Activated CD4-positive, alpha-beta T cell treated with anti-CD3 and anti-CD28 coated beads for 36 hours (primary cell): ENCODE data around the gene PAF1. TPM values are rescaled to one million over a fixed set of nuclear protein-coding genes. Genes with fewer than 3 reads are reported as not detected.
"Not testable (repeated sequence)": the region's sequence is repeated elsewhere in the genome, so short reads cannot be mapped to it uniquely, and the experiment has no call there.

Experiments used
- ATAC-seq: fragments of 200-7000 bp; cut with Tn5 transposase; one replicate; pipeline ENCODE4 v1.10.0; 2021; ENCODE audit warnings: mild to moderate bottlenecking, moderate library complexity
- CTCF ChIA-PET: fragments of 350-600 bp; sonication (Branson Sonifier 250); formaldehyde crosslinking; loops from one replicate; lab custom pipeline; 2021; ENCODE audit warnings: antibody characterized with exemption; lab: Charles Lee
- POLR2A ChIA-PET: fragments of 350-600 bp; sonication (Branson Sonifier 250); formaldehyde crosslinking; loops from one replicate; lab custom pipeline; 2021; ENCODE audit warnings: antibody characterized with exemption, inconsistent platforms; lab: Charles Lee
- DNase-seq: peaks from one replicate; pipeline ENCODE4 v3.0.0-alpha.2; 2020
- H3K27ac Mint-ChIP-seq: one replicate; pipeline ENCODE4 v1.8.0; 2021; ENCODE audit warnings: mixed read lengths
- H3K27me3 Mint-ChIP-seq: one replicate; pipeline ENCODE4 v1.8.0; 2021; ENCODE audit warnings: mixed read lengths
- H3K36me3 Mint-ChIP-seq: one replicate; pipeline ENCODE4 v1.8.0; 2021; ENCODE audit warnings: low read depth, mixed read lengths
- H3K4me1 Mint-ChIP-seq: one replicate; pipeline ENCODE4 v1.8.0; 2021; ENCODE audit warnings: mixed read lengths
- H3K4me3 Mint-ChIP-seq: one replicate; pipeline ENCODE4 v1.8.0; 2021; ENCODE audit warnings: mild to moderate bottlenecking, moderate library complexity, mixed read lengths
- H3K9me3 Mint-ChIP-seq: one replicate; pipeline ENCODE4 v1.8.0; 2021; ENCODE audit warnings: low read depth, mixed read lengths
- intact Hi-C, 2 experiments: fragments of 100-400 bp; cut with DNase I in 1 of 2; cut with micrococcal nuclease in 1 of 2; formaldehyde crosslinking; loops; one replicate each; pipeline versions ENCODE4 v1.14.2 to v1.15.1; 2022 to 2024; cut with DNase I, micrococcal nuclease
- total RNA-seq, 2 experiments: library from RNA; stranded (reverse); gene quantifications; one replicate each; pipeline ENCODE4 v1.2.3, GENCODE V29; 2021

PAF1 gene
- total RNA-seq, 2 experiments from 2014 or later, result 40.4 to 54.2 TPM

DNA sequence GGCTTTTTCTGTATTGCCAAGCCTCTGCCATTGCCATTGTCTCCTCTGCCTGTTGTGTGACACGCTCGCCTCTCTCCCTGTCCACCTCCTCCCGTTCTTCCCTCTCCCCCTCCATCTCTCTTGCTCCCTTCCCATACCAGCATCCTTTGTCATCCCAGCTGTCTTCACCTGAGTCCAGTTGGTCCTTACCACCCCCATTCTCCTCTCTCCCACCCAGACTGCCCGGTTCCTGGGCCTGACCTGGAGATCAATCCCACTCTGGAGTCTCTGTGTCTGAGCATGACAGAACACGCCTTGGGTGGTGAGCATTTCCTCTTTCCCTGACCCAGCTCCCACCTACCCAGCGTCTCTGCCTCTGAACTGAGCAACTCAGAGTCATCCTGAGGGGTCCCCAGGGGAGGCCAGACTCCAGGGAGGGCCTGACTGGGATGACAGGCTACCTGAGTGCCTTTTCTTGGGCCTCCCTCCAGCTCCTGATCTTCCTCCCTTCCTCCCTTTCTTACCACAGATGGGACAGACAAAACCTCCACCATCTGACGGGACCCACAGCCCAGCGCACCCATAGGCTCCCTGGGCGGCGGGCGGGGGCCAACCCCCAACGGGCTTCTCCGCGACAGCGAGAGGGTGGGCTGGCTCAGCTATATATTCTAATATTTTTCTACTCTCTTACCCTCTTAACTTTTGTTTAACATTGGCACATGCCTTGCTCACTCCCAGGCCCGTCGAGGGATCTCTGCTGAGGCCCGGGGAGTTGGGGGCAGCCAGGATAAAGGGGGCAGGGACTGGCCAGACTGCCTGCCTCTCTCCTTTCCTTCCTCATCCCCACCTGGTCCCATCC is 7.7 kb downstream of the PAF1 start:
- H3K4me1 Mint-ChIP-seq, result no peaks in the 10 kb centered on the region
- ATAC-seq (no peak), DNase-seq (no peak)
- H3K4me3 Mint-ChIP-seq, result no peak overlapping the region
- intact Hi-C loops, result no loop called here
- no peak overlapping the region for H3K27ac Mint-ChIP-seq
- no peaks in the 10 kb centered on the region for H3K27me3 Mint-ChIP-seq
- peaks cover 34% of the 10 kb centered on the region for H3K36me3 Mint-ChIP-seq
- ChIA-PET CTCF (interaction anchor here (0.6 to 1.1 kb wide), 3 partner anchors 14 to 132 kb away, joined by 3 to 5 read pairs (median 3); no protein-coding TSS in a partner anchor), POLR2A (interaction anchor here (0.7 kb wide), 1 partner anchor 8 kb away, joined by 4 read pairs; the partner anchor contains the start of genes MED29 and PAF1)
- no peaks in the 10 kb centered on the region for H3K9me3 Mint-ChIP-seq

DNA sequence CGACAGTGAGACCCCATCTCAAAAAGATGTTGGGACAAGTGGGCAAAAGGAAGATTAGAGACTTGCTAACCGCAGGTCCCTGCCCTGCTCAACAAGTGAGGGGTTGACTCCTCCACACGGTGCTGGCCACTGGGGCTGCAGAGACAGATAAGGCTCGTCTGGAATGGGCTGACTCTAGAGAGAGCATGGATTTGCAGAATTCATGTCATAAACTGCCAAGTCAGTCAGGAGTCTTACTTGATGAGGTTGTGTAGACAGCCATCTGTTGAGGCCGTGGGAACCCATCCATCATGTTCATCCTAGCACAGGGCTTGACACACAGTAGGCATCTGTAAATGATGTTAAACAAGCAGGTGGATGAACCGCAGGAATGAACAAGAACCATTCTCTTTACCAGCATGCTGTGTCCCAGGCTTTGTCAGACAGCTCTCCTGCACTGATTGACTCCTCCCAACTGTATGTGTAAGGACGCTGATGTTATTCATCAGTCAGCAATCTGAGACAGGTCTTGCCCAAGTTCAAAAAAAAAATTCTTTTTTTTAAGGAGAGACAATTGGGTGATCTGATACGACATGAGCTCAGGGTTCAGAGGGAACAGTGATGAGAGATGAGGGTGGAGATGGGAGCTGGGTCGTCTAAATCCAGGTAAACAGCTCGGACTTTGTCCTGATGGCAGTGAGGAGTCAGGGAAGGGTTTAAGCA is 8.8 kb downstream of the PAF1 start:
- H3K4me3 Mint-ChIP-seq, result no peak overlapping the region
- ATAC-seq (no peak), DNase-seq (no peak)
- no peaks in the 10 kb centered on the region for H3K9me3 Mint-ChIP-seq
- H3K27ac Mint-ChIP-seq, result no peak overlapping the region
- H3K4me1 Mint-ChIP-seq, result no peaks in the 10 kb centered on the region
- CTCF ChIA-PET, result interaction anchor here (0.5 to 1.1 kb wide), 3 partner anchors 16 to 131 kb away, joined by 3 read pairs; no protein-coding TSS in a partner anchor
- POLR2A ChIA-PET, result interaction anchor here (0.7 kb wide), 1 partner anchor 9 kb away, joined by 4 read pairs; the partner anchor contains the start of genes MED29 and PAF1
- peaks cover 37% of the 10 kb centered on the region for H3K36me3 Mint-ChIP-seq
- intact Hi-C loops, result no loop called here
- no peaks in the 10 kb centered on the region for H3K27me3 Mint-ChIP-seq

DNA sequence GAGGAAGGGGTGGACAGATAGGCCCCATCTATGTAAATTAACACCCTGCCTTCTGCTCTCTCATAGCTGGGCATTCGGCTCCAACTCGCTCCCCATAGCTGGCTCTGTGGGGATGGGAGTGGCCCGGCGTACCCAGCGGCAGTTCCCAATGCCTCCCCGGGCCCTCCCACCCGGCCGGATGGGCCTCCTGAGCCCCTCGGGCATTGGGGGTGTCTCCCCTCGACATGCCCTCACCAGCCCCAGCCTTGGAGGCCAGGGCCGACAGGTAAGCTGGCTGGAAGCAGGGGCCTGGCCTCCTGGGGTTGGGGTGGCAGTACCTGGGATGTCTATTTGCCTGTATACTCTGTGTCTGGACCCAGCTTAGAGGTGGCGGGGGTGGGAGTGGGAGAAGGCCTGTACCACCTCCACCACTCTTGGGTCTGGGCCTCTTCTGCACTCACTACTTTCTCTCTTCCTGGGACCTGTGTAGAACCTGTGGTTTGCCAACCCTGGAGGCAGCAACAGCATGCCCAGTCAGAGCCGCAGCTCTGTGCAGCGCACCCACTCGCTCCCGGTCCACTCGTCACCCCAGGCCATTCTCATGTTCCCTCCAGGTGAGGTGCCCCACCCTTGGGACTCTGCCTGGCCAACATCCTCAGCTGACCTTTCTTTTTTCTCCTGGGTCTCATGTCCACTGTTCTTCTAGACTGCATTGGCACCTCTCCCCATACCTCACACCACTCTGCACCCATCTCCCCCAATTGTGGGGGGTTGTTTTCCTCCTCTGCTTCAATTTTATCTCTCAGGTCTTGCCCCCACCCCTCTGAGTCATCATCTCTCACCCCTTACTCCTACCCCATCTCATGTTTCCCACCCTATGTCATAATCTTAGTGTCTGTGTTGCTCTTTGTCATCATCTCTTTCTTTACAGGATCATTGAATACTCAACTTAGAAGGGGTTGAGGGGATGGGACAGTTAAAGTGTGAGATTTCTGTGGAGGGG is 10.1 kb downstream of the PAF1 start:
- Mint-ChIP-seq H3K9me3 (no peaks in the 10 kb centered on the region), H3K27me3 (no peaks in the 10 kb centered on the region), H3K36me3 (peaks cover 34% of the 10 kb centered on the region), H3K4me3 (no peak overlapping the region), H3K27ac (peak overlapping the region; percentile 7), H3K4me1 (no peaks in the 10 kb centered on the region)
- CTCF ChIA-PET, result no interaction called here
- DNase-seq (no peak), ATAC-seq (no peak)
- intact Hi-C loops, result no loop called here
- POLR2A ChIA-PET, result no interaction called here

DNA sequence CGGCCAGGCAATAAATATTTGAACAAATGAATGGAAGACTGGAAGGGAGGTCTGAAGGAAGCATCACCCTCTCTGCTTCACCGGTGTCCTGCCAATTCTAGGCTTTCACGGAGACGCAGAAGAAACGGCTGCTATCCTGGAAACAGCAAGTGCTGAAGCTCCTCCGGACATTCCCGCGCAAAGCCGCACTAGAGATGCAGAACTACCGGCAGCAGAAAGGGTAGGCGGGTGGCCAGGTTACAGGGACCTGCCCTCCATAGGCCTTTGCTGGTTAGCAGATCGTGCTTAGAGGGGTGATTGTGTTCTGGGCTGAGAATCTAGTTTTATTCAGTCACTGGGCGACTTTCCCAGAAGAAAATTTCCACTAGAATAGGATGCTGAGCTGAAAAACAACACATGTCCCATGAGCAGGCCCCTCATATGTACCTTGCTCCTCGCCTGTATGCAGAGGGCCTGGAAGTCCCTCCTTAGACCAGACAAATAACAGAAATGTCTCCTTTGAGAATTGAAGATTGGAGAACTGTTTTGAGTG is 11.0 kb downstream of the PAF1 start:
- Mint-ChIP-seq H3K27me3 (no peaks in the 10 kb centered on the region), H3K27ac (no peak overlapping the region), H3K4me3 (no peak overlapping the region), H3K36me3 (peaks cover 32% of the 10 kb centered on the region), H3K9me3 (no peaks in the 10 kb centered on the region), H3K4me1 (no peaks in the 10 kb centered on the region)
- no peak for DNase-seq
- intact Hi-C loops, result no loop called here
- CTCF ChIA-PET, result no interaction called here
- POLR2A ChIA-PET, result no interaction called here
- no peak for ATAC-seq

- DNase-seq, H3K27ac Mint-ChIP-seq, CTCF ChIA-PET, H3K27me3 Mint-ChIP-seq, POLR2A ChIA-PET, ATAC-seq, H3K9me3 Mint-ChIP-seq, H3K4me1 Mint-ChIP-seq, H3K4me3 Mint-ChIP-seq, intact Hi-C loops: not testable (repeated sequence)
- H3K36me3 Mint-ChIP-seq, result peaks cover 32% of the 10 kb centered on the region
Observed at GRCh38 chr19:39379366-39379765, 11.5 kb downstream of the PAF1 start.

GRCh38 chr19:39377373-39378362 is 13.2 kb downstream of the PAF1 start:
- H3K9me3 Mint-ChIP-seq, result no peaks in the 10 kb centered on the region
- no peak overlapping the region for H3K27ac Mint-ChIP-seq
- H3K36me3 Mint-ChIP-seq, result peaks cover 34% of the 10 kb centered on the region
- no peaks in the 10 kb centered on the region for H3K27me3 Mint-ChIP-seq
- ChIA-PET POLR2A (no interaction called here), CTCF (no interaction called here)
- H3K4me3 Mint-ChIP-seq, result no peak overlapping the region
- no peaks in the 10 kb centered on the region for H3K4me1 Mint-ChIP-seq
- DNase-seq (no peak), ATAC-seq (no peak)
- intact Hi-C loops, result no loop called here

DNA sequence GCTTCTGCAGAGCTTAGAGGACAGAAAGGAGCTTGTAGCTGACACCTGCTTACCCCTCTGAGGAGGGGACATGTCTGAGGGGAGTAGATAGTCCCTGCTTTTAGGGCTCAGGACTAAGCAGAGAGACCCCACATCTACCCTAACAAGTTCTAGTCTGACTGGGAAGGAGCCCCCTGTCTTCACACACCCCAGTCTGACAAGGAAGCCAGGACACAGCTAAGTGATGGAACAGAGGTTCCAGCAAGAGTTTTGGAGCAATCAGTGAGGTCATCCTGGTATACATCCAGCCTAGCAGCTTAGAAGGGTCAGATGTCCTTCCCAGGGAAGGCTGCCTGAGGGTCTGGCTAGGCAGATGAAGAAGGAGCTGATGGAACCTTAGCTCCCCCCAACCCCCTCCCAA is 15.0 kb downstream of the PAF1 start:
- H3K27ac Mint-ChIP-seq, result no peak overlapping the region
- ATAC-seq, result no peak
- POLR2A ChIA-PET, result no interaction called here
- intact Hi-C loops, result no loop called here
- CTCF ChIA-PET, result interaction anchor here (1.1 kb wide), 1 partner anchor 13 kb away, joined by 3 read pairs; no protein-coding TSS in a partner anchor
- H3K9me3 Mint-ChIP-seq, result no peaks in the 10 kb centered on the region
- no peaks in the 10 kb centered on the region for H3K4me1 Mint-ChIP-seq
- no peak for DNase-seq
- no peaks in the 10 kb centered on the region for H3K27me3 Mint-ChIP-seq
- no peak overlapping the region for H3K4me3 Mint-ChIP-seq
- H3K36me3 Mint-ChIP-seq, result peaks cover 31% of the 10 kb centered on the region

DNA sequence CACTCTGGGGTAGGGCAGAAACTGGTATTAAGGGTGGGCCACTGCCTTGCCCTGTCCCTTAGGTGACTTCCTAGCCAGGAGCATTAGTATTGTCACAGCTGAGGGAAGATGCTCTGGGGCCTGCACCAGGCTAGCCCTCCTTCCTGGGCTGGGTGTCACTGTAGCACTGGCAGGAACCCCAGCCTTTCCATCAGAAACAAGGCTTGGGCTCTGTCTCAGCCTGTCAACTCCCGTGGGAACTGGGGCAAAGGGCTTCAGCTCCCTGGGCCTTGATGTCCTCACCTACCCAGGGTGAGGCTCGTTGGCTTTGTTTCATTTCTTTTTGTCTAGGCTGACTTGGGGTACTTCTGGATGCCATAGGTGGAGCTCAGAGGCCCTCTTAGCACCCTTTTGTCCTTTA is 18.0 kb downstream of the PAF1 start:
- no peak for DNase-seq
- peaks cover 37% of the 10 kb centered on the region for H3K36me3 Mint-ChIP-seq
- no peaks in the 10 kb centered on the region for H3K4me1 Mint-ChIP-seq
- no peak overlapping the region for H3K4me3 Mint-ChIP-seq
- no peaks in the 10 kb centered on the region for H3K27me3 Mint-ChIP-seq
- H3K9me3 Mint-ChIP-seq, result no peaks in the 10 kb centered on the region
- no peak overlapping the region for H3K27ac Mint-ChIP-seq
- no peak for ATAC-seq
- CTCF ChIA-PET, result no interaction called here
- POLR2A ChIA-PET, result no interaction called here
- intact Hi-C loops, result no loop called here

GRCh38 chr19:39372047-39372802 is 18.7 kb downstream of the PAF1 start:
- no peaks in the 10 kb centered on the region for H3K27me3 Mint-ChIP-seq
- intact Hi-C loops, result no loop called here
- no peak overlapping the region for H3K4me3 Mint-ChIP-seq
- H3K27ac Mint-ChIP-seq, result peak overlapping the region; percentile 60
- POLR2A ChIA-PET, result no interaction called here
- DNase-seq (no peak), ATAC-seq (no peak)
- no peaks in the 10 kb centered on the region for H3K4me1 Mint-ChIP-seq
- H3K9me3 Mint-ChIP-seq, result no peaks in the 10 kb centered on the region
- H3K36me3 Mint-ChIP-seq, result peaks cover 34% of the 10 kb centered on the region
- CTCF ChIA-PET, result interaction anchor here (0.6 kb wide), 1 partner anchor 22 kb away, joined by 3 read pairs; no protein-coding TSS in a partner anchor
